Measurements from ENCODE around the gene LONP2. TPM values are rescaled to one million over a fixed set of nuclear protein-coding genes. Genes with fewer than 3 reads are reported as not detected.

Gene LONP2
- polyA plus RNA-seq, 1 donor from 2014 or later: 38.6 TPM

Other genes with a start within 250 kb of the LONP2 start
- gene ABCC12, start 88.3 kb upstream of the LONP2 start, polyA plus RNA-seq: not detected in 2 replicates
- 0.14 and 1.5 TPM in 2 replicates for gene ABCC11, start 3.2 kb downstream of the LONP2 start, polyA plus RNA-seq
- gene SIAH1, start 141.1 kb downstream of the LONP2 start, polyA plus RNA-seq: 91.3 and 96.6 TPM in 2 replicates

All from neural cell (in vitro differentiated cells).